H1 (cell line): ENCODE data around the gene NECTIN3. TPM values are rescaled to one million over a fixed set of nuclear protein-coding genes. Genes with fewer than 3 reads are reported as not detected.

Experiments used
- CTCF ChIA-PET: fragments of 300-600 bp; sonication (Branson Sonifier 250); formaldehyde crosslinking; loops from one replicate; lab custom pipeline; 2021; ENCODE audit not compliant: partially characterized antibody; lab: Charles Lee
- POLR2A ChIA-PET: fragments of 300-600 bp; sonication (Branson Sonifier 250); formaldehyde crosslinking; loops from one replicate; lab custom pipeline; 2021; ENCODE audit warnings: inconsistent platforms; ENCODE audit not compliant: partially characterized antibody; lab: Charles Lee
- DNase-seq, 2 experiments: peaks; one replicate each; pipeline versions ENCODE4 v3.0.0 to v3.0.0-alpha.2; 2010 to 2022; ENCODE audit warnings: low spot score in 2 of 2, low read depth in 1 of 2, mixed read lengths in 1 of 2
- FAIRE-seq: peaks from 2 replicates; lab custom pipeline; 2011; peaks lifted over from hg19 to GRCh38; lab: Jason Lieb, UNC
- H2AFZ ChIP-seq: 2 replicates; pipeline ENCODE4 v1.8.1; 2012; ENCODE audit warnings: low read length, inconsistent platforms
- H2AK5ac ChIP-seq: 2 replicates; pipeline ENCODE4 v1.6.1; 2013; ENCODE audit warnings: low read depth, low read length
- H2BK120ac ChIP-seq: replicated peaks from 2 replicates; pipeline ENCODE3; 2013; ENCODE audit warnings: low read depth, low read length, inconsistent platforms
- H2BK12ac ChIP-seq: 2 replicates; pipeline ENCODE4 v1.6.1; 2013; ENCODE audit warnings: low read depth, low read length
- H2BK15ac ChIP-seq: 2 replicates; pipeline ENCODE4 v1.6.1; 2013; ENCODE audit warnings: low read length
- H2BK20ac ChIP-seq: 2 replicates; pipeline ENCODE4 v1.6.1; 2013; ENCODE audit warnings: low read length
- H2BK5ac ChIP-seq: 2 replicates; pipeline ENCODE4 v1.6.1; 2013; ENCODE audit warnings: low read depth, low read length
- H3K14ac ChIP-seq: 2 replicates; pipeline ENCODE4 v1.6.1; 2013; ENCODE audit warnings: inconsistent platforms; ENCODE audit not compliant: insufficient read length
- H3K18ac ChIP-seq: 2 replicates; pipeline ENCODE4 v1.6.1; 2013; ENCODE audit warnings: low read length; ENCODE audit errors: extremely low read depth
- H3K23ac ChIP-seq: 2 replicates; pipeline ENCODE4 v1.6.1; 2013; ENCODE audit warnings: inconsistent platforms; ENCODE audit not compliant: insufficient read length
- H3K23me2 ChIP-seq: 2 replicates; pipeline ENCODE4 v1.6.1; 2013; ENCODE audit warnings: low read depth, low read length
- H3K27ac ChIP-seq: 2 replicates; pipeline ENCODE4 v1.6.1; 2011; ENCODE audit warnings: low read depth, low read length, inconsistent platforms
- H3K27me3 ChIP-seq, 4 experiments: replicated peaks in 1 of 4; 1 replicate in 1 of 4; 2 replicates in 3 of 4; pipeline versions ENCODE4 v1.6.1 to v1.8.1; 2011 to 2013; ENCODE audit warnings: low read length in 3 of 4, mild to moderate bottlenecking in 3 of 4, inconsistent platforms in 2 of 4, mixed read lengths in 2 of 4, moderate library complexity in 1 of 4; ENCODE audit not compliant: control insufficient read depth in 3 of 4, insufficient read depth in 3 of 4; ENCODE audit errors: extremely low read depth in 1 of 4
- H3K36me3 ChIP-seq, 4 experiments: 2 replicates each; pipeline versions ENCODE4 v1.6.1 to v1.8.1; 2011 to 2013; ENCODE audit warnings: mild to moderate bottlenecking in 4 of 4, low read length in 3 of 4, moderate library complexity in 2 of 4, control low read depth in 1 of 4, inconsistent platforms in 1 of 4; ENCODE audit not compliant: insufficient read depth in 4 of 4, control insufficient read depth in 2 of 4
- H3K4ac ChIP-seq: replicated peaks from 2 replicates; pipeline ENCODE3; 2013; ENCODE audit warnings: low read length, low read depth, mixed read lengths, inconsistent platforms; ENCODE audit not compliant: insufficient read length
- H3K4me1 ChIP-seq, 4 experiments: replicated peaks in 1 of 4; 1 replicate in 1 of 4; 2 replicates in 3 of 4; pipeline versions ENCODE4 v1.6.1 to v1.8.1; 2011 to 2013; ENCODE audit warnings: low read length in 3 of 4, inconsistent platforms in 2 of 4, mixed read lengths in 1 of 4; ENCODE audit not compliant: insufficient read depth in 4 of 4, control insufficient read depth in 3 of 4
- H3K4me2 ChIP-seq, 2 experiments: 2 replicates each; pipeline versions ENCODE4 v1.6.1 to v1.8.1; 2011 to 2013; ENCODE audit warnings: low read depth in 2 of 2, low read length in 2 of 2, control low read depth in 1 of 2, inconsistent platforms in 1 of 2, mild to moderate bottlenecking in 1 of 2; ENCODE audit not compliant: insufficient read depth in 1 of 2
- H3K4me3 ChIP-seq, 4 experiments: fragments of 200-600, 300-600 bp in 1 of 4; sonication (generic), shearing (Covaris generic), sonication (Bioruptor Twin) in 1 of 4; 2 replicates each; pipeline versions ENCODE4 v1.5.1 to v1.8.1; 2011 to 2016; ENCODE audit warnings: low read length in 4 of 4, low read depth in 3 of 4, control low read depth in 2 of 4, inconsistent platforms in 2 of 4, mild to moderate bottlenecking in 2 of 4, mixed read lengths in 1 of 4, moderate library complexity in 1 of 4; ENCODE audit not compliant: insufficient read depth in 2 of 4; ENCODE audit errors: extremely low read depth in 1 of 4
- H3K56ac ChIP-seq: replicated peaks from 2 replicates; pipeline ENCODE3; 2013; ENCODE audit warnings: low read depth, mild to moderate bottlenecking, mixed read lengths, low read length, inconsistent platforms; ENCODE audit not compliant: insufficient read length
- H3K79me1 ChIP-seq: 2 replicates; pipeline ENCODE4 v1.6.1; 2013; ENCODE audit warnings: low read depth, low read length, control low read depth
- H3K79me2 ChIP-seq, 2 experiments: 2 replicates each; pipeline versions ENCODE4 v1.6.1 to v1.8.1; 2012 to 2013; ENCODE audit warnings: low read length in 2 of 2, mild to moderate bottlenecking in 2 of 2, inconsistent platforms in 1 of 2; ENCODE audit not compliant: insufficient read depth in 2 of 2, control insufficient read depth in 1 of 2
- H3K9ac ChIP-seq, 4 experiments: replicated peaks in 1 of 4; 1 replicate in 1 of 4; 2 replicates in 3 of 4; pipeline versions ENCODE4 v1.6.1 to v1.8.1; 2011 to 2013; ENCODE audit warnings: low read depth in 3 of 4, low read length in 3 of 4, control low read depth in 2 of 4, mild to moderate bottlenecking in 2 of 4, moderate library complexity in 2 of 4, inconsistent platforms in 1 of 4; ENCODE audit errors: extremely low read depth in 1 of 4
- H3K9me3 ChIP-seq, 2 experiments: 2 replicates each; pipeline versions ENCODE4 v1.6.1 to v1.8.1; 2012 to 2013; ENCODE audit warnings: mild to moderate bottlenecking in 2 of 2, moderate library complexity in 2 of 2, control low read depth in 1 of 2, inconsistent platforms in 1 of 2, low read depth in 1 of 2, low read length in 1 of 2, mixed read lengths in 1 of 2; ENCODE audit not compliant: insufficient read depth in 2 of 2
- H4K20me1 ChIP-seq, 2 experiments: replicated peaks in 1 of 2; 2 replicates each; pipeline versions ENCODE3 to v1.8.1; 2011 to 2013; ENCODE audit warnings: inconsistent platforms in 2 of 2, low read length in 2 of 2, mild to moderate bottlenecking in 1 of 2; ENCODE audit not compliant: insufficient read depth in 2 of 2, control insufficient read depth in 1 of 2
- H4K5ac ChIP-seq: 2 replicates; pipeline ENCODE4 v1.6.1; 2013; ENCODE audit warnings: low read length, low read depth, mixed read lengths, inconsistent platforms; ENCODE audit not compliant: insufficient read length
- H4K8ac ChIP-seq: 2 replicates; pipeline ENCODE4 v1.8.0; 2013; ENCODE audit warnings: mild to moderate bottlenecking, moderate library complexity, low read length, inconsistent platforms; ENCODE audit not compliant: insufficient read depth; ENCODE audit errors: extremely low read depth
- H4K91ac ChIP-seq: replicated peaks from 2 replicates; pipeline ENCODE3; 2013; ENCODE audit warnings: low read length, mixed read lengths, inconsistent platforms; ENCODE audit not compliant: insufficient read length
- CTCF ChIP-seq, 3 experiments: IDR thresholded peaks; 1 replicate in 2 of 3; 2 replicates in 1 of 3; pipeline versions ENCODE4 v1.5.1 to v1.6.1; 2011; ENCODE audit warnings: low read length in 3 of 3, mild to moderate bottlenecking in 3 of 3, inconsistent platforms in 2 of 3, low read depth in 1 of 3, moderate library complexity in 1 of 3; ENCODE audit not compliant: insufficient read depth in 1 of 3; ENCODE audit errors: control extremely low read depth in 1 of 3
- JUND ChIP-seq: IDR thresholded peaks from 2 replicates; pipeline ENCODE4 v1.6.1; 2011; ENCODE audit warnings: mild to moderate bottlenecking, improper control_type of control experiment, low read length
- NANOG ChIP-seq: IDR thresholded peaks from 2 replicates; pipeline ENCODE4 v1.6.1; 2011; ENCODE audit warnings: low read length, low read depth, mild to moderate bottlenecking, inconsistent platforms; ENCODE audit not compliant: insufficient read depth, poor library complexity, severe bottlenecking
- RAD21 ChIP-seq, 2 experiments: IDR thresholded peaks in 1 of 2; conservative IDR thresholded peaks in 1 of 2; 2 replicates each; pipeline ENCODE4 v1.6.1; 2011; ENCODE audit warnings: low read depth in 2 of 2, low read length in 2 of 2, improper control_type of control experiment in 1 of 2, inconsistent platforms in 1 of 2, mild to moderate bottlenecking in 1 of 2, moderate library complexity in 1 of 2
- SUZ12 ChIP-seq: fragments of 200-600 bp; sonication (generic); IDR thresholded peaks from 2 replicates; pipeline ENCODE4 v1.6.1; 2012; ENCODE audit warnings: mild to moderate bottlenecking, inconsistent platforms, low read length, moderate library complexity, mixed read lengths
- WGBS, 2 experiments: shearing (Covaris generic) in 1 of 2; methylation state at CpG; one replicate each; pipeline versions ENCODE4 v1.1.6 to v1.1.7; 2013 to 2015; ENCODE audit warnings: low lambda C conversion rate in 2 of 2, mixed read lengths in 2 of 2, inconsistent platforms in 1 of 2, low coverage in 1 of 2, missing lambda C conversion rate in 1 of 2; ENCODE audit not compliant: insufficient replicate concordance in 2 of 2, insufficient coverage in 1 of 2, insufficient read length in 1 of 2; ENCODE audit errors: extremely low coverage in 1 of 2, missing lambda C conversion rate in 1 of 2; 5-methylcytosine and 5-hydroxymethylcytosine counted together
- polyA plus RNA-seq, 7 experiments: library from polyadenylated mRNA; depleted of rRNA in 3 of 7; stranded (reverse) in 5 of 7; unstranded in 2 of 7; fragments of >200 nt in 5 of 7; fragments of 200-250 nt in 2 of 7; gene quantifications; 1 replicate in 5 of 7; 2 replicates in 1 of 7; 4 replicates in 1 of 7; pipeline versions ENCODE4 v1.2.1 to v1.2.3, GENCODE V29; 2011 to 2013; ENCODE audit warnings: missing spikeins in 2 of 7, mixed read lengths in 2 of 7
- total RNA-seq: library from RNA; stranded (reverse); fragmentation: NEBNext Ultra II Directional; extraction: Animal tissue kit (Norgen Biotek cat#: 25700); gene quantifications from 2 replicates; pipeline ENCODE4 v1.2.1, GENCODE V29; 2021

The NECTIN3 gene
- total and polyA plus RNA-seq, 2 of the 8 experiments (the other 6 are each of a cell fraction or from before 2014, with no cell fraction given), result 13.6 to 50.6 TPM

GRCh38 chr3:111210003-111210711 is 138.5 kb downstream of the NECTIN3 start:
- H3K4me2 ChIP-seq, result peak overlapping the region in 1 of 2 experiments; percentile 15; a peak in 1 of 4 replicates
- no peak overlapping the region for H2BK12ac ChIP-seq
- POLR2A ChIA-PET, result no interaction called here
- no peak overlapping the region for H3K4me3 ChIP-seq
- no peak overlapping the region for H2BK20ac ChIP-seq
- H2AFZ ChIP-seq, result no peak overlapping the region
- H3K9ac ChIP-seq, result no peak overlapping the region
- FAIRE-seq (no peak), DNase-seq (no peak)
- no peak overlapping the region for H3K4ac ChIP-seq
- H4K5ac ChIP-seq, result no peak overlapping the region
- no peak overlapping the region for H3K23ac ChIP-seq
- no peaks in the 10 kb centered on the region for H3K79me1 ChIP-seq
- no peak overlapping the region for H2BK5ac ChIP-seq
- no peaks in the 10 kb centered on the region for H3K36me3 ChIP-seq
- H3K56ac ChIP-seq, result no peak overlapping the region
- no peak overlapping the region for H2AK5ac ChIP-seq
- H2BK15ac ChIP-seq, result no peak overlapping the region
- TF ChIP-seq SUZ12 (no peak), RAD21 (IDR thresholded peaks at IDR 0.05 in 1 of 2, conservative IDR thresholded peaks at IDR 0.05 in 1 of 2; ENCODE audit: low read depth in 2 of 2, low read length in 2 of 2) (no peak), CTCF (IDR thresholded peaks at IDR 0.05; ENCODE audit: control extremely low read depth in 1 of 3, insufficient read depth in 1 of 3, low read depth in 1 of 3, low read length in 3 of 3) (peak in 1 of 3 experiments; percentile 6; a peak in 1 of 4 replicates), NANOG (no peak), JUND (no peak)
- no peak overlapping the region for H4K91ac ChIP-seq
- peaks cover 0 to 8% (median 4%) of the 10 kb centered on the region in 4 experiments; a peak in 2 of 7 replicates for H3K4me1 ChIP-seq
- 100% methylated on average over 1 of the region's 1 CpG; no CpG with 5 or more reads in 1 of the 2 experiments for WGBS, 2 experiments
- no peaks in the 10 kb centered on the region; the same call in 1 of the 2 replicates for H3K23me2 ChIP-seq
- no peak overlapping the region for H2BK120ac ChIP-seq
- H3K27ac ChIP-seq, result no peak overlapping the region
- H3K14ac ChIP-seq, result no peak overlapping the region
- H4K20me1 ChIP-seq, result no peaks in the 10 kb centered on the region
- H3K18ac ChIP-seq, result no peak overlapping the region
- CTCF ChIA-PET, result interaction anchor here (0.7 to 1.2 kb wide), 5 partner anchors 9 to 123 kb away, joined by 3 to 5 read pairs (median 4); no protein-coding TSS in a partner anchor
- H4K8ac ChIP-seq, result no peak overlapping the region
- H3K9me3 ChIP-seq, result no peaks in the 10 kb centered on the region
- no peaks in the 10 kb centered on the region for H3K27me3 ChIP-seq
- no peaks in the 10 kb centered on the region for H3K79me2 ChIP-seq
